Occipital lobe (tissue), 2 donors: ENCODE data around the gene ZNF41. TPM values are rescaled to one million over a fixed set of nuclear protein-coding genes. Genes with fewer than 3 reads are reported as not detected.
"Not testable (repeated sequence)": the region's sequence is repeated elsewhere in the genome, so short reads cannot be mapped to it uniquely, and the experiment has no call there.

Source experiments
- DNase-seq: peaks from one replicate; lab custom pipeline; 2025; lab: John Stamatoyannopoulos, UW
- total RNA-seq: library from RNA; depleted of rRNA; stranded (reverse); fragments of >200 nt; gene quantifications from one replicate; pipeline ENCODE4 v1.2.3, GENCODE V29; 2014

The ZNF41 gene
- total RNA-seq, 1 donor from 2014 or later: 9.2 TPM

GRCh38 chrX:47492133-47492532 is 9.1 kb upstream of the ZNF41 start:
- DNase-seq: not testable (repeated sequence)

GRCh38 chrX:47489507-47490275 is 6.7 kb upstream of the ZNF41 start:
- no peak for DNase-seq

GRCh38 chrX:47484885-47485284 is 1.9 kb upstream of the ZNF41 start:
- no peak for DNase-seq

DNA sequence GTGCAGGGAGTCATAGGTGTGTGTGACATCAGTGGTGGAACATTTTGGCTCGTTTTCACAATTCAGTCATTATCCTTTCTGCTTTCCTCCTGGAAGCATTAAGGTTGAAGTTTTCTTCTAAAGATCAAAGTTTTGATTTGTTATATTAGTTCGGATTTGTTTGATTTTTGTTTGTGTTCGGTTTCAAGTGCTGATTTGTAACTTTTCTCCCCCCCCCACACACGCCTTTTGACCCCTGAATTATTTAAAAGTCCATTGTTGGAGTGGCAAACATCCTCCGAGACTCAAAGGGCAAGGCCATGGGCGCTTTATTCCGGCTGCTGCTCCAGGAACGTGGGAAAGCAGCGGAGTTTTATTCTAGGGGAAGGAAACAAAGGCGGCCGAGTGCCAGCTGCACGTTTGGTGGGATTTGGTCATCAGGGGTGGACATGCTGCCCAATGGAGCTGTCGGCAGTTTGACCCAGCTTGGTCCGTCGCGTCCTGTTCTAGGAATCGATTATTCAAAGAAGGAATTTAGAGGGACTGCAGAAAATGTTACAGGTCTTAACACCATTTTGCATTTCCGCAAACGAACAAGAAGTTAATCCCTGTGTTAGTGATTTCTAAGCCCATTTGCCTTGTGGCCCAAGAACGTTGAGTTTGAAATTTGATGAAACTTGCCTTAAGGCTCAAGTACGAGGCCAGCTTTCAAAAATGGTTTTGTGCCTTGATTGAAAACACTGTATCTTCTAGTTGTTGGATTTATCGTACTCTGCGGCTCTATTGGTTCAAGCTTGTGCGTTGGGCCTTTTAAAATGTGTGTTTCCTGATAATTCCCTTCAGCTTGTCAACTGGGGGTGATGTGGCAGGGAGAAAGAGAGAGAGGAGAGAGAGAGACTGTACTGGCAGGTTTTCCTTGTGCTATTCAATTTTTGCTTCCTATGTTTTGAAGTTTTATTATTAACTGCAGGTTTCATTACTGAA is 565 bp upstream of the ZNF41 start:
- no peak for DNase-seq

GRCh38 chrX:47482065-47482511 is 934 bp downstream of the ZNF41 start:
- no peak for DNase-seq

DNA sequence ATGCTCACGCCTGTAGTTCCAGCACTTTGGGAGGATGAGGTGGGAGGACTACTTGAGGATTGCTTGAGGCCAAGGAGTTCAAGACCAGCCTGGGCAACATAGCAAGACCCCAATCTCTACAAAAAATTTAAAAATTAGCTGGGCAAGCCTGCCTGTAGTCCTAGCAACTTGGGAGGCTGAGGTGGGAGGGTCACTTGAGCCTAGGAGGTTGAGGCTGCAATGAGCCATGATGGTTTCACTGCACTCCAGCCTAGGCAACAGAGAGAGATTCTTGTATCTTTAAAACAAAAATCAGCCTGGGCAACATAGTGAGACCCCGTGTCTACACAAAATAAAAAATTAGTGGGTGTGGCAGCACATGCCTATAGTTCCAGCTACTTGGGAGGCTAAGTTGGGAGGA is 1.9 kb downstream of the ZNF41 start:
- no peak for DNase-seq

- no peak for DNase-seq
Measured at GRCh38 chrX:47480576-47480975, 2.4 kb downstream of the ZNF41 start.

- no peak for DNase-seq
Measured at GRCh38 chrX:47475476-47475875, 7.5 kb downstream of the ZNF41 start.

- DNase-seq: no peak
Measured at GRCh38 chrX:47467106-47467505, 15.9 kb downstream of the ZNF41 start.

DNA sequence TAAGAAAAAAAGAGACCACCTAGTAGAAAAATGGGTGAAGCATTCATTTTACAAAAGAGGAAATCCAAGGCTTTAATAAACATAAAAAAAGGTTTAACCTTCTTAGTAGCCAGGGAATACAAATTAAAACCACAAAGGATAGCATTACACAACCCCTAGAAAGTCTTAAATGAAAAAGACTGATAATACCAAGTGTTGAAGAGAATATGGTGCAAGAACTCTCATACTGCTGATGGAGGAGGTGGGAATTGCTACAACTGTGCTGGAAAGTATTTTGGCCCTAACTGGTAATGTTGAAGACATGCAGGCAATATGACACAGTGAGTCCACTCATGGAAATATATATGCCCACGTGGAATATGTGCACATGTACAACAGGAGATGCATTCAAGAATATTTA is 22.5 kb downstream of the ZNF41 start:
- no peak for DNase-seq

DNA sequence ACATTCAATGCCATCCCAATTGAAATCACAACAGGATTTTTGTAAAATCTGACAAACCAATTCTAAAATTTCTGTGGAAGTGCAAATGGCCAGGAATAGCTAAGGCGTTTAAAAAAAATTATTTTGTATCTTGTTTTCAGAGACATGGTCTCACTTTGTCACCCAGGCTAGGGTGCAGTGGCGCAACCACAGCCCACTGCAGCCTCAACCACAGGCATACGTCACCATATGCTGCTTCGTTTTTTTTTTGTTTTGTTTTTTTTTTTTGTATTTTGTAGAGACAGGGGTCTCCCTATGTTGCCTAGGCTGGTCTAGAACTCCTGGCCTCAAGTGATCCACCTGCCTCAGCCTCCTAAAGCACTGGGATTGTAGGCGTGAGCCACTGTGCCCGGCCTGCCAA is 24.5 kb downstream of the ZNF41 start:
- no peak for DNase-seq

DNA sequence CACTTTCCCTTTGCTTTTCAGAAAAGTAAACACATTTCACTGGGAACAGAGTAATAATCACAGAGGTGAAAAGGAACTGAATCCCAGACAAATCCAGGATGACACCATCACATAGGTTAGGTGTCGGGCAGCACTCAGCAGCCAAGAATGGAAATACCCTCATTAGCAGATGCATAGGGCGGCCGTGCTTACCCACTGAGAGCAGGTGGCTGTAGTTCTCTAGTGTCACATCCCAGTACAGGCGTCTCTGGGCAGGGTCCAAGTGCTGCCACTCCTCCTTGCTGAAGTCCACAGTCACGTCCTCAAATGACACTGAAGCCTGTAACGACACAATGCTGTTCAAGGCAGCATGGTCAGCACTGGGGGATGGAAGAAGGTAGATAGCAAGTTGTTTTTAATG is 26.9 kb downstream of the ZNF41 start:
- no peak for DNase-seq

DNA sequence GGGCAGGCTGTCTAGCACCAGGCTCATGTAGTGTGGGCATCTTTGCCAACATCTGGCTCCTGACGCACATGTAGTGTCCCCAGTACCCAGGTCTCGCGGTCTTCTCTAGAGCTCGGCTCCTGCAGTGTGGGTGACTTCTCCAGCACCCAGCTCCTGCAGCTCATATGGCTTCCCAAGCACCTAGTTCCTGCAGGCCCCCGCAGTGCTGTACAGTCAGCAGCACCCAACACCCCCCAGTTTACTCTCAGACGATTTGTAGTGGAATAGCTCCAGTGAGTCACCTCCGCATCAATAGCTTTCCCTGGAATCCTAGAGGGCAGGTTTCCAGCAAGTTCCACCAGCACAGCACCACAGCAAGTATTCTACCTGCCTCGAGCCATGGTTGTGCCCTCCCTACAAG is 30.9 kb downstream of the ZNF41 start:
- no peak for DNase-seq

- DNase-seq: no peak
Measured at GRCh38 chrX:47448165-47448806, 34.7 kb downstream of the ZNF41 start.

DNA sequence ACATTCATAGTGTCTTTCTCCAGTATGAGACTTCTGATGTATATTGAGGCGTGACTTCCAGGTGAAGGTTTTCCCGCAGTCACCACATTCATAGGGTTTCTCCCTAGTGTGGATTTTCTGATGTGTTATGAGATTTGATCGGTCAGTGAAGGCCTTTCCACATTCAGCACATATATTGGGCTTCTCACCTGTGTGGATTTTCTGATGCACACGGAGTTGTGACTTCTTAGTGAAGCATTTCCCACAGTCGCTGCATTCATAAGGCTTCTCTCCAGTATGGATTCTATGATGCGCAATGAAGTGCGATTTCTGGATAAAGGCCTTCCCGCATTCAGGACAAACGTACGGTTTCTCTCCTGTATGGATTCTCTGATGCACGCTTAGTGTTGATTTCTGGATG is 35.4 kb downstream of the ZNF41 start:
- no peak for DNase-seq

DNA sequence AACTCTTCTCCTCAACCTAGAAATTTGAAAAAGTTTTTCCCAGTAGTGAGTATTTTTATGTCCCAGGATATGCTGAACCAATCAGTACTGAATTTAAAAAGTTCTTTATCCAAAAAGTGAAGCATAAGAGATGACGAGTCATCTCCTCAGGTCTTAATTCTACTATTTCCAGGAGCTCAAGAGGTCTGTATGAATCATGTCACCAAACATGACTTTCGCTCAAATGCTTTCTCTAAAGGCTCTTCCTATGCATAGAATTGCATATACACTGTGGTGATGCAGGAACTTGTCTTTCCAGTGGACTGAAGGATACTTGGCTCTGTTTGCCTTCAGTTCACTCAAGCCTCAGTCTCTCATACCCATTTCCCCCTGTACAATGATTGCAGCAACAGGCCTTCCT is 36.1 kb downstream of the ZNF41 start:
- DNase-seq: no peak

DNA sequence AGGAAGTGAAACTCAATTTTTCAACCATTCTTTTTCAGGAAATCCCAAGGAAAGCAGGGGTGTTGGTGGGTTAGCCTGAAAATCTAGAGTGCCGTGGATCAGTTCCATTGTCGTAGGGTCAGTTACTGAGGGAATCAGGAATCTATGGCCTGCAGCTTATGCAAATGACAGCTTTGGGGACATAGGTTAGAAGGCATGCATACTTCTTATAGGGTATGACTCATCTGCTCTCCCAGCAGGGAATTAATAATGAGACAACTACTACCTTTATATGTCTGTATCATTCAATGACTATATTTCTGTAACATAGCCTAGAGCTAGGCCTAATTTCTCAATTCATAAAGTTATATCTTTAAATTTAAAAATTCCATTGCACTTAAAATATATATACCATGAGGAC is 36.6 kb downstream of the ZNF41 start:
- no peak for DNase-seq

- no peak for DNase-seq
Measured at GRCh38 chrX:47430925-47431324, 52.1 kb downstream of the ZNF41 start.

DNA sequence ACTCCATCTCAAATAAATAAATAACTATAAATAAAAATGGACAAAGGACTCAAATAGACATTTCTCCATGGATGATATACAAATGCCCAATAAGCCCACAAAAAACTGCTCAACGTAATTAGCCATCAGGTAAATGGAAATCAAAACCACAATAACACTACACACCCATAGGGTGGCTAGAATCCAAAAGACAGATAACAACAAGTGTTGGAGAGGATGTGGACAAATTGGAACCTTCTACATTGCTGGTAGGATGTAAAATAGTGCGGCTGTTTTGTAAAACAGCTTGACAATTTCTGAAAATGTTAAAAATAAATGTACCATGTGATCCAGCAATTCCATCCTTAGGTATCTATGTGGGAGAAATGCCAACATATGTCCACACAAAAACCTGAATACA is 60.6 kb downstream of the ZNF41 start:
- no peak for DNase-seq

- no peak for DNase-seq
Measured at GRCh38 chrX:47420962-47421361, 62.1 kb downstream of the ZNF41 start.

DNA sequence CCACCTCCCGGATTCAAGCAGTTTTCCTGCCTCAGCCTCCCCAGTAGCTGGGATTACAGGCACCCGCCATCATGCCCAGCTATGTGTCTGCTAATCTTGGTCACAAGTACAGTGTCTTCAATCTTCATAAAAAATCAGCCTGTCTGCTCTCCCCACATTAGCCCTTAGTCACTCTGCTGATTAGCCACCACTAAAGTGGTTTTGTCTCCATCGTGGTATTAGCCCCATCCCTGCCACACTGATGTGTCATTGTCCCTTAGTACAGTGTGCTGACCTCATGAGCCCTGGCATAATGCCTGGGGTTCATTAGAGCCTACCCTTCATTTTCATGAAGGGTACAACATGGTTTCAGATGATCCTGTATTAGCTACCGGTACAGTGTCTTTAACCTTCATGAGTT is 62.8 kb downstream of the ZNF41 start:
- no peak for DNase-seq

- DNase-seq: no peak
Measured at GRCh38 chrX:47413179-47413594, 69.8 kb downstream of the ZNF41 start.
